GM19193 (cell line): ENCODE measurements around the gene RET.

Source experiments
- POLR2A ChIP-seq: IDR thresholded peaks from 4 replicates; pipeline ENCODE4 v1.6.1; 2011; ENCODE audit not compliant: insufficient read depth, insufficient read length; ENCODE audit errors: extremely low read depth

RET gene

GRCh38 chr10:43093423-43094076 lies 16.7 kb downstream of the RET start:
- TF ChIP-seq POLR2A: no peak

- no peak for TF ChIP-seq POLR2A
Measured at GRCh38 chr10:43094085-43094484, 17.2 kb downstream of the RET start.

GRCh38 chr10:43099928-43100327 lies 23.1 kb downstream of the RET start:
- TF ChIP-seq POLR2A: no peak

- no peak for TF ChIP-seq POLR2A
Measured at GRCh38 chr10:43100366-43100765, 23.5 kb downstream of the RET start.

- no peak for TF ChIP-seq POLR2A
Measured at GRCh38 chr10:43102063-43102828, 25.4 kb downstream of the RET start.

GRCh38 chr10:43105102-43105955 lies 28.5 kb downstream of the RET start:
- TF ChIP-seq POLR2A: no peak

- no peak for TF ChIP-seq POLR2A
Measured at GRCh38 chr10:43105956-43106229, 29.0 kb downstream of the RET start.

GRCh38 chr10:43106256-43107091 lies 29.6 kb downstream of the RET start:
- no peak for TF ChIP-seq POLR2A

GRCh38 chr10:43108951-43109350 lies 32.1 kb downstream of the RET start:
- TF ChIP-seq POLR2A: no peak

- TF ChIP-seq POLR2A: no peak
Measured at GRCh38 chr10:43109671-43110249, 32.9 kb downstream of the RET start.

GRCh38 chr10:43110338-43111071 lies 33.6 kb downstream of the RET start:
- no peak for TF ChIP-seq POLR2A

- TF ChIP-seq POLR2A: no peak
Measured at GRCh38 chr10:43111101-43111500, 34.2 kb downstream of the RET start.

- TF ChIP-seq POLR2A: no peak
Measured at GRCh38 chr10:43111921-43112607, 35.2 kb downstream of the RET start.

GRCh38 chr10:43112608-43112961 lies 35.7 kb downstream of the RET start:
- TF ChIP-seq POLR2A: no peak
